CMK (cell line): ENCODE results near the gene JAKMIP1.
"Not testable (repeated sequence)": the region's sequence is repeated elsewhere in the genome, so short reads cannot be mapped to it uniquely, and the experiment has no call there.

Source experiments
- DNase-seq: peaks from one replicate; pipeline ENCODE4 v3.0.0-alpha.2; 2010; ENCODE audit warnings: low read depth

JAKMIP1 gene

DNA sequence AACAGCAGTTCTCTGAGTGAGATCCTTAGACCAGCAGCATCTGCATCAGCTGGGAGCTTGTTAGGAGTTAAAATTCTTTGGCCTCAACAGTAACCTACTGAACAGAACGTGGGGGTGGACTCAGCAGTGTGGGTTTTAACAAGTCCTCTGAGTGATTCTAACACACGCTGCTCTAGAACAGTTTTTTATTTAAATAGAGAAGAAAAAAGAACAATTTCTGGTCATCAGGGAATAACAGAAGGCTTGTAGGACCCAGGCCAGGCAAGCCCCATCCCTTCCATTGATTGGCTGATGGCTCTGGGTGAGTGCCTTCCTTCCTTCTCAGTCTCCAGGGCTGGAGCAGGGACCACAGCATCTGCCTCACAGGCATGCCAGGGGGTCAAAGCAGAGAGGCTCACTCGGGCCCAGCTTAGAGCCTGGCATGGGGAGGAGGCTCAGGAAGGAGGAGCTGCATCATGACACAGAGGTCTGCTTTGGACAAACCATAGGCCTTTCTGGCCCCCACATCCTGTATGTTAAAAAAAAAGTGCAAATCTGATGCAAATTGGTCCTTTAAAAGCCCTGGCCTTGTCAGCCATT lies 56.7 kb downstream of the JAKMIP1 start:
- no peak for DNase-seq

DNA sequence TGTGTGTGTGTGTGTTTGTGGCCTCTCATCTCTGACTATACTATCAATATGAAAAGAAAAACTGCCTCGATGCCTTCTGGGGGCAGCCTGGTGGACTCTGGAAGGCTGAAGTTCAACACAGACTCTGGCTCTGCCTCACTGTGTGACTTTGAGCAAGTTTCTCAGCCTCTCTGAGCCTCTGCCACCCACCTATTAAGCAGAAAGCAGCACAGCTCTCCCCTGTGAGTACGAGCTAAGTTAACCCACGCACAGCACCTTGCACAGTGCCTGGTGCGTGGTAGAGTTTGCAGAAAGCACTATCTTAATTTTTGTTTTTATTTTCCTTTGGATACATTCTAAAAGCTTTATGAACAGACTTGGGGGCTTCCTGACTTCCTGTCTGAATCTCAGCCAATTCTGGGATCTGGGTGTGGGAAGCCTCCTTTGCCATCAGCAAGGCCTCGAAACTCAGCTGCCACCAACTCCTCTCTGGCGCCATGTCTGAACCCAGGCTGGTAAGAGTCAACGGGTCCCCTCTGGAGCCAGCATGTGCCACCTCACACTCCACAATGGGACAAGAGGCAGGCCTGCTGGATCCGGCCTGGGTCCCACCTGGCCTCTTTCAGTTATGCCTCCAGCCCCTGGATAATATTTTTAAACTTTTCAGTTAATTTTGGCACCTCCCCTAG lies 57.3 kb downstream of the JAKMIP1 start:
- DNase-seq: no peak

GRCh38 chr4:6142511-6142910 lies 57.8 kb downstream of the JAKMIP1 start:
- DNase-seq: no peak

DNA sequence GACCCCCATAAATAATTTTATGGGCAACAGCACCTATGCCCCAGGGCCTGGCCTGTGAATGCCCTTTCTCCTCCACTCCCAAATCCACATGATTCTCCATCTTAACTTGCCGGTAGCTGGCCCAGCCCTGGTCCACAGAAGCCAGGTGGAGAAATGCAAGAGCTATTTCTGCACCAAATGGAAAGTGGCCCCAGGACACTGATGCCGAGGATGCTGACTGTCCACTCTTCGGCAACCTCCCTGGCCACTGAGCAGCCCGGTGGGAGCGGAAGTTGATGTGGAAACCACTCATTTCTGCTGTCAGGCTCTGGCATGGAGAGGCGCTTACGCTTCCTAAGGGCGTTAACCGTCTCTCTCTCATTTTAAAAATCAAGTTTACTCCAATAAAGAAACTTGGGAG lies 58.8 kb downstream of the JAKMIP1 start:
- DNase-seq: no peak

DNA sequence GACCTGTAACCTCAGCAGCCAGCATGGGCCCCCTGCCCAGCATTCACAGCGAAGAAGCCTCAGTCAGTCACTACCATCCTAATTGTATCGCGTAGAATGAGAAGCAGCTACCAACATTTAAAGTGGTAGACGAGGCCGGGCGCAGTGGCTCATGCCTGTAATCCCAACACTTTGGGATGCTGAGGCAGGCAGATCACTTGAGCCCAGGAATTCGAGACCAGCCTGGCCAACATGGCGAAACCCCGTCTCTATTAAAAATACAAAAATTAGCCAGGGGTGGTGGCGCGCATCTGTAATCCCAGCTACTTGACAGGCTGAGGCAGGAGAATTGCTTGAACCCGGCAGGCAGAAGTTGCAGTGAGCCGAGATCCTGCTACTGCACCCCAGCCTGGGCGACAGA lies 59.3 kb downstream of the JAKMIP1 start:
- DNase-seq: not testable (repeated sequence)

GRCh38 chr4:6137747-6138135 lies 62.6 kb downstream of the JAKMIP1 start:
- no peak for DNase-seq

DNA sequence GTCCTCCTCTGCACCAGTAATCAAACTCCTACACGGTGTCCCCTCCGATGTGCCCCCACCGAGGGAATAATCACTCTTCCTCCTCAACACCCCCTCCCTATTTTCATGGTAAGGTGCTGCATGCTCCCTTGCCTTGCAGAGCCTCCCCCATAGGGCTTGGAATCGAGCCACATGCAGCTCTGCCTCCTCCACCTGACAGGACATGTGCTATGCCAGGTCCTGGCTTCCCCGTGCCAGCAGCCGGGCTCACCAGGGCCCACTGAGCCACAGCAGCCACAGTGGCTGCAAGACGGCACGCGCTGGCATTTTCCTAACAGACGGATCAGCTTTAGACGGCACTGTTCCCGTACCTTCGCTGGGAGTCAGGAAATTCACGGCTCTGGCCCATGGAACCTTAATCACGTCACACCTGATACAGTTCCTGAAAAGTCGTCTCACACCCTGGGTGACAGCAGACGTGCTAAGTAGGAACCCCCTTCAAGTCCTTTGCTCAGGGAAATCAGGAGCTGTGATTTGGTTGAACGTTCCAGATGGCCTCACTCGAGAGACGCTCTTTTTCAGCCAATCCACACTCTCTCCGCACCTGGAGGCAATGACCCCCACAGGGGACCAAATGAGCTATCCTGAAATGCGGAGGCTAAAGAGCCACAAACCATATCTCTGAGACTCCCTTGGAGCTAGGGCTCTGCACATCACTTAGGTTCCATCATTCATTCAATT lies 63.2 kb downstream of the JAKMIP1 start:
- no peak for DNase-seq

DNA sequence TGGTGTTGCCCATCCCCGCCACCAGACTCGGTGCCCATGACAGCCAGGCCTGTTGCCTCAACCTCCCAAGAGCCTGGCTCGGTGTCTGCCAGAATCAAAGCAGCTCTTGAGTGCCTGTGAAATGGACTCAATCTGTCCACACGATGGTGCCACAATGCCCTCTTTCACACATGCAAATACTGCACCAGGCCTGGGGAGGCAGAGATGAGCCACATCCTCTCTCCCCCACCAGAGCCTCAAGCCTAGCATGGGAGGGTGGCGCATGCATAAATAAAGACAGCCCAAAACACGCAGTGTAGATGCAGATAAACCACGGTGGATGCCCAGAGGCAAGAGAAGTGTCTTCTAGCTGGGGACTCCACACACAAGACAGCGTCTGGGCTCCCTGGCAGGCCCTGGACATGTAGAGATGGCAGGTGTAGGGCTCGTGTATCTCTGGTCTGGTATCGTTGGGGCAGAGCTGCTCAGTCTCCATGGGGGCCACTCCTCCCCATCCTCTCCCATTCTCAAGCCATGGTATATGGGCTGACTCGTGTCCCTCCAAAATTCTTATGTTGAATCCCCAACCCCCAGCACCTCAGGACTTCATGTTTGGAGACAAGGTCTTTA lies 65.6 kb downstream of the JAKMIP1 start:
- no peak for DNase-seq

DNA sequence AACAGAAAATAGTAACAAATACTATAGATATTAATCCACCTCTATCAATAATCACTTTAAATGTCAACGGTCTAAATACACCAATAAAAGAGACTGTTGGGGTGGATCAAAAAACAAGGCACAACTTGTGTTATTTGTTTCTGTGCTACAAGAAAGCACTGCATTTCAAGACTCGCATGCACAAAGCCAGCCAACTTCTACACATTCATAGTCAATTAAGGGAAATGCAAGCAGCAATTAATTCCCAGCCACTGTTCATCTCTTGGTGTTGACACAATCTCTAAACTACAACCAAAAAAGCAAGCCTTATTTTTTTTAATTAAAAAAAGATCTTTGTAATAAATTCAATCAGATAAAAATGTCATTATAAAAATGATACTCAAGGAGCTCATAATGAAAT lies 67.6 kb downstream of the JAKMIP1 start:
- DNase-seq: no peak

DNA sequence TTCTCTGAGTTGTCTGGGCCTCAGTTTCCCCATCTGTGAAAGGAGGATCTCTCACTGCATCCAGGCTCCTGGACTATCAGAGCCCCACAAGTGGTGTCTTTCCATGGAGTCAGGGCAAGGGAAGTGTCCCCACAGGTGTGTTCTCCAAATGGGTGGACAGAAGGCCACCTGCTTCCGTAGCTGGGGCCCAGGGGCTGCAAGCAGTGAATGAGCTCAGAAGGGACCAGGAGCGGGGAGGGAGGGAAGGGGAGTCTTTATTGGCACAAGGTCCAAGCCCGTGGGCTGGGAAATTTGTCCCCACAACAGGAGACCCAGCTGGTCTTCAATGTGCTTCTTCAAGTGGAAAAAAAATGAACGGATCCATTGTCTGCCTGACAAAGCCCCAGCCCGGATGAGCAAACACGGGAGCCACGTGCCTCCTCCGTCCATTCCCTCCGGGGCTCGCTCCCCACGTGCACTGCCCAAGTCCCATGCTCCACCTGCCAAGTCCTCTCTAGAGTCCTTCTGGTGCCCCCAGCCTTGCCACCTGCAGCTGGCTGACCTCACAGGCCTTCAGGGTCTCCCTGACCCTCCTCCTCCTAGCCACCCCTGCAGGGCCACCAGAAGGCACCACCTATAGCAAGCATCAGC lies 72.0 kb downstream of the JAKMIP1 start:
- DNase-seq: no peak

DNA sequence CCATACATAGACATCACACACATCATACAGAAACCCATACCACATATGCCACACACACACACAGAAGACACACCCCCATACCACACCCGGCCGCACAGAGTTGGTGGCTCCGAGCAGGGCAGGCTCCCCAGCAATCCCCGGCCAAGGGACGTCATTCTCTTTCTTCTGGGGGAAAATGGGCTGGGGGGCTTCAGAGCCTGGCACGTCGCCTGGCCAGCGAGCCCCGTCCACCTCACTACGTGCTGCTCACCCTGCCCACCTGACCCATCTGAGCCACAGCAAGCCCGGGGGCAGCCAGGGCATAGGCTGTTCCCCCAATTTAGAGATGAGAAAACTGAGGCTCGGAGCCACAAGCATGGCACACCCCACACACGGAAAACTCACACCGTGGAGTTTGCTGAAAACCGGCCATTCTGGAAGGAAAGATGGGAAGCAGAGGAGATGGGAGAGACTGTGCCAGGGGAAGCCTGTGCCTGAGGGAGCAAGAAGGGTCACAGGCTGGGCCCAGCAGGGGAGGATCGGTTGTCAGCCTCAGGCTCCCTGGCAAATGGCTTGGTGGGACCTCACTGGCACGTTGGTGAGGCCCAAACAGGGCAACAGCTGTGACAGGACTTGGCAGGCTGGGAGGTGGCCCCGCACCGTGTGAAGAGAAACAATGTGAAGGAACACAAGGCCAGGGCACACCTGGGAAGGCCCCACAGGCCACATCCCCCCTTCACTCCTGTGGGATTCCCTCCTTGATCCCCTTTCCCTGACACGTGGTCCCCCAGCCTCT lies 73.2 kb downstream of the JAKMIP1 start:
- DNase-seq: no peak

DNA sequence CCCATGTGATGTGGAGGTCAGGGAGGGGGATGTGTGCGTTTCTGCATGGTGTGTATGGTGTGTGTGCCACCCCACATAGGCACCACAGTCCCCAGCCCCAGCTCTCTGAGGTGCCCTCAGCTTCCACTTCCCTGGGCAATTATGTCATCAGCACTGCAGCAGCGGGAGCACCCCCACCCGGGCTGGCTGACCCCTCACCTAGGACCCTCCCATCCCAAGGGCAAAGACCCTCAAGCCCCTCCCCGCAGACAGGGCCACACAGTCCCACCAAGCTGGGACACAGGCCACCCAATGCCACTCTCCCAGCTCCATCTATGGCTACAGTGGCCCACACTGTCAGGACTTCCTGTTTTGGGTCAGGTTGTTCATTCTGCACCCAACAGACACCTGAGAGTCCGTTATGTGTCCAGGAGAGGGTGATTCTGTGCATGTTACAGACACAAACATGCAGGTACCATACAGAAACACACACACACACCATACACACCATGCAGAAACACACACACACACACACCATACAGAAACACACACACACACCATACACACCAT lies 75.2 kb downstream of the JAKMIP1 start:
- DNase-seq: no peak

DNA sequence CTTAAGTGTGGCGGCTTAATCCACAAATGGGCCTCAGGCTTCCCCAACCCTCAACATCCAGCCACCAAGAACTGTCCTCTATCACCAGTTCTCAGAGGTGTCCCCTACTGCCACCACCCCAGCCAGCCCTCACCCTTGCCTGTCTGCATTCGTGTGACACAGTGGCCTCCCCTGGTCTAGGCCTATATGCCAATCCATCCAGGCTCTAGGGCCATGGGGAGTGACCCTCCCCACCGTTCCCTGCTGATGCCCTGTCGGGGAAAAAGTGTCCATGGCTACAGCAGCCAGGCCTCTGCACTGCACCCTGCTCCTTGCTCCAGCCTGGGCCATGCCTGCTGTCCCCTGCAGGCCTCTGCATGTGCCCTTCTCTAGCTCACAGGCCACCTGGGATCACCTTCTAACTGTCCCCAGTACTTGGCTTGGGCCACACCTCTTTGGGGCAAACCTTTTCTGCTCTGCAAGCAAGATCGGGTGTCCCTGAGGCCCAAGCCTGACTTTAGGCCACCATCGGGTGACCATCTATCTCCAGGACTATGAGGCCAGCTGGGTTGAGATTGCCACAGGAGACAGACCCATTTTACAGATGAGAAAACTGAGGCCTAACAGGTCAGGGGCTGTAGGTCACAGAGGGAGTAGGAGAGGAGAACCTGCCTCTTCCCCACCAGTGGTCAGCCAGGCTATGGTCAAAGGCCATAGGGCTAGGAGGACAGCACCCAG lies 75.8 kb downstream of the JAKMIP1 start:
- DNase-seq: no peak

GRCh38 chr4:6123976-6124375 lies 76.4 kb downstream of the JAKMIP1 start:
- DNase-seq: no peak

DNA sequence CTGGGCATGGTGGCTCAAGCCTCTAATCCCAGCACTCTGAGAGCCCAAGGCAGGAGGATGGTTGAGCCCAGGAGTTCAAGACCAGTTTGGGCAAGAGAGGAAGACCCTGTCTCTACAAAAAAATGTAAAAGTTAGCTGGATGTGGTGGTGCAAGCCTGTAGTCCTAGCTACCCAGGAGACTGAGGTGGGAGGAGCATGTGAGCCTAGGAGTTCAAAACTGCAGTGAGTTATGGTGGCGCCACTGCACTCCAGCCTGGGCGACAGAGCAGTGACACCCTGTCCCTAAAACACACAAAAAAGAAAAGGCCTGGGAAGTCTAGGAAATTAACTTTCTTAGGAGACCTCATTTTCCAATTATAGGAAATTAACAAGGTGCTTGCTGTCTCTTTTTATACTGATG lies 76.8 kb downstream of the JAKMIP1 start:
- DNase-seq: no peak

DNA sequence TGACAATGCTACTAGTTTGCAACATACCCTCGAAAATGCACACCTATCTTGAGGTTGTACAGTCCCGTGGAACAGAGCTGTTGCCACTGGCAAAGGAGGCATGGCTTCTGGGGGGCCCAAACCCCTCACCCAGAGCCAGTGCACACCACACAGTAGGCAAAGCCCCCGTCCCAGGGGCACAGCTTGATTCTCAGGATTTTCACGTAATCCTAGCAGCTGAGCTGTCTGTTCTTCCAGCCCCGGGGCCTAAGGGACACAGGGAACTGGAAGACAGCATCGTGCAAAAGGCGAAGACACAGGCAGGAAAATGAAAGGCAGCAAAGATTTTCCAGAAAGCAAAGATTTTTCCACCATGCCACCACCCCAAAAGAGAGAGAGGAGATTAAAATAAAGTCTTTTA lies 77.2 kb downstream of the JAKMIP1 start:
- no peak for DNase-seq

DNA sequence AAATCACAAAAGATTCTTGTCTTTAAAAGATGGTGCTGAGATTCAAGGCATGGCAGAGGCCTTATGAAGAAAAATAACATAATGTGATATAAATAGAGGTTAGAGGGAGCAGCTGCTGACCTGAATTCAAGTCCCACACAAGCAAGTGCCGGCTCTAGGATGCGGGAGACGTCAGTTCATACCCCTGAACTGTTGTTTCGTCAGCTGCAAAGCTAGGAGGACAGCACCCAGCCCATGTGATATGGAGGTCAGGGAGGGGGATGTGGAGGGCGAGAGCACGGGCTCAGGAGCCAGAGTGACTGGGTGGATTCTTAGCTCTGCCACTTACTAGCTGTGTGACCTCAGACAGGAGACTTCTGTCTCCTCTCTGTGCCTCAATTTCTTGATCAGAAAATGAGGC lies 77.9 kb downstream of the JAKMIP1 start:
- no peak for DNase-seq

DNA sequence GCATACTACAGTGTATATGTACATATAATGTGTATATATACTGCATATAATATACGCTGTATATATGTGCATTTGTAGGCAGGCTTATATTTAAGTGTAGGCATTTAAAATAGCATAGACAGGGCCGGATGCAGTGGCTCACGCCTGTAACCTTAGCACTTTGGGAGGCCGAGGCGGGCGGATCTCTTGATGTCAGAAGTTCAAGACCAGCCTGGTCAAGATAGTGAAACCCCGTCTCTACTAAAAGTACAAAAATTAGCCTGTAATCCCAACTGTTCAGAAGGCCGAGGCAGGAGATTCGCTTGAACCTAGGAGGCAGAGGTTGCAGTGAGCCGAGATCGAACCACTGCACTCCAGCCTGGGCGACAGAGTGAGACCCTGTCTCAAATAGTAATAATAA lies 78.4 kb downstream of the JAKMIP1 start:
- DNase-seq: no peak

GRCh38 chr4:6121276-6121850 lies 79.0 kb downstream of the JAKMIP1 start:
- DNase-seq: no peak

- DNase-seq: no peak
Observed at GRCh38 chr4:6120361-6120760, 80.0 kb downstream of the JAKMIP1 start.
